ENCODE measurements around the gene STAT3.

GRCh38 chr17:42394838-42395237, 6.6 kb upstream of the STAT3 start:
- TF ChIP-seq POLR2A (IDR thresholded peaks at IDR 0.05; ENCODE audit: low read depth, low read length) (no peak), CTCF (IDR thresholded peaks at IDR 0.05; ENCODE audit: extremely low read depth in 1 of 2, insufficient read depth in 1 of 2, low read depth in 1 of 2, low read length in 2 of 2) (no peak), FOS (IDR thresholded peaks at IDR 0.05; ENCODE audit: borderline replicate concordance, insufficient read depth, low read length) (no peak), MYC (IDR thresholded peaks at IDR 0.05; ENCODE audit: low read depth, low read length) (no peak)
